ENCODE data around the gene NRL.

DNA sequence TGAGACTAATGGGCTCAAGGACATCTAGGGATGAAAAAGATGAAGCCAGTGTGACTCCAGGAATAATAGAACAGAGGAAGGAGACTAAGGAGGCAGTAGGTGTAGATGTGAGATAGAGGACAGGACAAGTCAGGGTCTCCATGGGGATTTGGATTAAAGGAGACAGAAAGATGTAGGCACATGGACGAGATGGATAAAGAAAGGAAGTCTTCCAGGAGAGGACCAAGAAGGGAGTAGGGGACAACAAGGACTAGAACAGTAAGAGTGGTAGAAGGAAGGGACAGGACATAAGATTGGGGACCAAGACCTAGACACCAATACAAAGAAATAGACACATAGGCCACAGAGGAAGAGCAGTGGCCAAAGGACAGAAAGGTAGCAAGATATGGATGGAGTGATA, 27.7 kb downstream of the NRL start:
- TF ChIP-seq MAX (CRISPR knock-in tag; IDR thresholded peaks at IDR 0.05) = no peak
- TF ChIP-seq, protein P1, sequence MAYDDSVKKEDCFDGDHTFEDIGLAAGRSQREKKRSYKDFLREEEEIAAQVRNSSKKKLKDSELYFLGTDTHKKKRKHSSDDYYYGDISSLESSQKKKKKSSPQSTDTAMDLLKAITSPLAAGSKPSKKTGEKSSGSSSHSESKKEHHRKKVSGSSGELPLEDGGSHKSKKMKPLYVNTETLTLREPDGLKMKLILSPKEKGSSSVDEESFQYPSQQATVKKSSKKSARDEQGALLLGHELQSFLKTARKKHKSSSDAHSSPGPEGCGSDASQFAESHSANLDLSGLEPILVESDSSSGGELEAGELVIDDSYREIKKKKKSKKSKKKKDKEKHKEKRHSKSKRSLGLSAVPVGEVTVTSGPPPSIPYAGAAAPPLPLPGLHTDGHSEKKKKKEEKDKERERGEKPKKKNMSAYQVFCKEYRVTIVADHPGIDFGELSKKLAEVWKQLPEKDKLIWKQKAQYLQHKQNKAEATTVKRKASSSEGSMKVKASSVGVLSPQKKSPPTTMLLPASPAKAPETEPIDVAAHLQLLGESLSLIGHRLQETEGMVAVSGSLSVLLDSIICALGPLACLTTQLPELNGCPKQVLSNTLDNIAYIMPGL (CRISPR knock-in tag; IDR thresholded peaks at IDR 0.05) = no peak
